Measurements from ENCODE around the gene CAMTA1.

The CAMTA1 gene

GRCh38 chr1:6960860-6961259 is 175.6 kb downstream of the CAMTA1 start:
- no peak for TF ChIP-seq CTCF (conservative IDR thresholded peaks at IDR 0.05; ENCODE audit: low read length)
- H3K4me3 ChIP-seq (ENCODE audit: low read length): no peak overlapping the region
- DNase-seq (ENCODE audit: low read depth): no peak

- H3K4me3 ChIP-seq (ENCODE audit: low read length): no peak overlapping the region
- DNase-seq (ENCODE audit: low read depth): no peak
- no peak for TF ChIP-seq CTCF (conservative IDR thresholded peaks at IDR 0.05; ENCODE audit: low read length)
Measured at GRCh38 chr1:6961289-6961688, 176.0 kb downstream of the CAMTA1 start.

DNA sequence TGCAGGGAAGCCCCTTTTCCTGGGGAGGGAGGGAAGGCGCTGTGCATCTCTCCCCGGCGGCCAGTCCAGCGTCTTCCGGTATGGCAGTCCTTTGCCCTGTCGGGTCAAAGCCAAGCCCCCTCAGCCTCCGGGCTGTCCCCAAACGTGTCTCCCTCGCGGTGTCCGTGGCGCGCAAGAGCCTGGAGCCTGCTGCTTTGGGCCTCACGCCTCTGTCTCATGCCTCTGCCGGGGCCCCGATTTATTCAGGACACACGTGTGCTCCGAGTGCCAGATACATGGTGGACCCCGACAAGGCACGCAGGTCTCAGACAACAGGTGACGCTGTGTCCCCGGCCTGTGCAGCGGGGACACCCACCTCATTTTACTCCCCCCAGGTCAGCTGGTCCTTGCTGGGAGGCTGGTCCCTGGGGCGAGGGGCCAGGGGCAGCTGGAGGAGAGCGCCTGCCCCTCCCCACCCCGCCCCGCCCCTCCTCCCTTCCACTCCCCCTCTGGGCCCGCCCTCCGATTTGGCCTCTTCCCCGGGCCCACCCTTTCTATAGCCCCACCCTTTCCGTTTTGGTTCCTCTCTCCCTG is 176.7 kb downstream of the CAMTA1 start:
- no peak for DNase-seq (ENCODE audit: low read depth)
- TF ChIP-seq CTCF (conservative IDR thresholded peaks at IDR 0.05; ENCODE audit: low read length): no peak
- H3K4me3 ChIP-seq (ENCODE audit: low read length): no peak overlapping the region

GRCh38 chr1:6962478-6962995 is 177.3 kb downstream of the CAMTA1 start:
- no peak for TF ChIP-seq CTCF (conservative IDR thresholded peaks at IDR 0.05; ENCODE audit: low read length)
- H3K4me3 ChIP-seq (ENCODE audit: low read length): no peak overlapping the region
- DNase-seq (ENCODE audit: low read depth): no peak

DNA sequence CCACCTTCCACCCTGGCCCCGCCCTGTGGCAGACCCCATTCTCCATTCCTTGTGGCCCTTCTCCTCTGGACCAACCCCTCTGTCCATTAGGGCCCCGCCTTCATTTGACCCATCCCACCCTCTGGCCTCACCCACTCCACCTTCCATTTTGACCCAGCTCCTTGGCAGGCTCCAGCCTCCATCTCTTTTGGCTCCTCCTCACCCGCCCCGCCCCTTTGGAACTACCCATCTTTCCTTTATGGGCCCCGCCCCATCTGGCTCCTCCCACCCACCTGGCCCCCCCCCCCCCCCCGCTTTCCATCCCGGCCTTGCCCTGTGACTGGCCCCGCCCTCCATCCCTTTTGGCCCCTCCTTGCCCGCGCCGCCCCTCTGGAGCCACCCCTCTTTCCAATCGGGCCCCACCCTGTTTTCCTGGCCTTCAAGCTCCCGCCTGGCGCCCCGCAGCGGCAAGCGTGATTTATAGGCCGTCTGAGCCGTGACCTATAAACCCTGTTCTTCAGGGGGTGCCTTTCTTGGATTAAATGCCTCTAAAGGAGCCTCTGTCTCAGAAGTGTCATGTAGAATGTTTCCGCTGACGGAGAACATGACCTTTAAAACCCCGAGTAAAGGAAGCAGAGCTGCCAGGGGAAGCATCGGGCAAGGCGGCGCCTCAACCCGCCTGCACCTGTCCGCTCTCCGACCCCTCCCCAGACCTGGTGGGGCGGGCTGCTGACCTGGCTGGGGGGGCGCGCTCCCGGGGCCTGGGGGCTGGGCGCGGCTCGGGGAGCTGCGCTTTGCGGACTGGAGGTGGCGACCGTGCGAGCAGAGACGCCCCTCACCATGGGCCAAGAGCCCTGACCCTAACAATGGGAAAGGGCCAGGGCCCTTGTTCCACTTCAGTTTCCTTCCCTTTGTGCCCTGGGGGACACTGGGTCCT is 178.0 kb downstream of the CAMTA1 start:
- TF ChIP-seq CTCF (conservative IDR thresholded peaks at IDR 0.05; ENCODE audit: low read length): no peak
- no peak overlapping the region for H3K4me3 ChIP-seq (ENCODE audit: low read length)
- DNase-seq (ENCODE audit: low read depth): no peak

GRCh38 chr1:6963912-6964307 is 178.7 kb downstream of the CAMTA1 start:
- TF ChIP-seq CTCF (conservative IDR thresholded peaks at IDR 0.05; ENCODE audit: low read length): no peak
- H3K4me3 ChIP-seq (ENCODE audit: low read length): no peak overlapping the region
- no peak for DNase-seq (ENCODE audit: low read depth)
